A673 (cell line): ENCODE results near the gene ADRA1B. TPM values are rescaled to one million over a fixed set of nuclear protein-coding genes. Genes with fewer than 3 reads are reported as not detected.

Experiments
- BruUV-seq: library from RNA; stranded (reverse); fragments of 400-500 nt; replicated peaks from 2 replicates; lab custom pipeline; 2021; lab: Mats Ljungman, UMichigan
- CTCF ChIA-PET: fragments of 300-600 bp; sonication (Branson Sonifier 250); formaldehyde crosslinking; loops from one replicate; lab custom pipeline; 2022; ENCODE audit warnings: antibody characterized with exemption; lab: Charles Lee
- POLR2A ChIA-PET: fragments of 300-600 bp; sonication (Branson Sonifier 250); formaldehyde crosslinking; loops from one replicate; lab custom pipeline; 2022; ENCODE audit warnings: antibody characterized with exemption; ENCODE audit not compliant: low non-redundant PET; lab: Charles Lee
- DNase-seq: peaks from one replicate; pipeline ENCODE4 v3.0.0-alpha.2; 2015; ENCODE audit warnings: low spot score
- H3K27ac ChIP-seq: fragments of 200-600 bp; sonication (generic); 2 replicates; pipeline ENCODE4 v1.5.1; 2016; ENCODE audit warnings: mixed run types, low read depth, mild to moderate bottlenecking, mixed read lengths, antibody characterized with exemption, low read length; ENCODE audit not compliant: poor library complexity, severe bottlenecking
- H3K27me3 ChIP-seq: fragments of 200-600 bp; sonication (generic); replicated peaks from 2 replicates; pipeline ENCODE4 v1.6.1; 2017; ENCODE audit warnings: mixed run types, low read depth, mild to moderate bottlenecking, mixed read lengths, antibody characterized with exemption, low read length; ENCODE audit not compliant: insufficient read depth, poor library complexity
- H3K36me3 ChIP-seq: fragments of 200-600 bp; sonication (generic); 2 replicates; pipeline ENCODE4 v1.6.1; 2016; ENCODE audit warnings: mixed run types, mild to moderate bottlenecking, mixed read lengths, antibody characterized with exemption, low read length; ENCODE audit not compliant: insufficient read depth, poor library complexity, severe bottlenecking
- H3K4me1 ChIP-seq: fragments of 200-600 bp; sonication (generic); 2 replicates; pipeline ENCODE4 v1.6.1; 2017; ENCODE audit warnings: mixed run types, mild to moderate bottlenecking, mixed read lengths, antibody characterized with exemption, low read length; ENCODE audit not compliant: insufficient read depth, poor library complexity, severe bottlenecking
- H3K4me3 ChIP-seq: fragments of 200-600 bp; sonication (generic); 2 replicates; pipeline ENCODE4 v1.5.1; 2016; ENCODE audit warnings: low read depth, mixed run types, mild to moderate bottlenecking, mixed read lengths, low read length; ENCODE audit not compliant: poor library complexity, severe bottlenecking
- H3K9me3 ChIP-seq: fragments of 200-600 bp; sonication (generic); 2 replicates; pipeline ENCODE4 v1.6.1; 2016; ENCODE audit warnings: mixed run types, low read depth, mild to moderate bottlenecking, mixed read lengths, antibody characterized with exemption, low read length; ENCODE audit not compliant: poor library complexity, severe bottlenecking
- EZH2 ChIP-seq: fragments of 200-600 bp; sonication (generic); IDR thresholded peaks from 2 replicates; pipeline ENCODE4 v1.6.1; 2017; ENCODE audit warnings: borderline replicate concordance, low read depth, mild to moderate bottlenecking, mixed read lengths, antibody characterized with exemption, low read length; ENCODE audit not compliant: poor library complexity, severe bottlenecking
- intact Hi-C: fragments of 100-400 bp; cut with micrococcal nuclease; formaldehyde crosslinking; loops from one replicate; pipeline ENCODE4 v1.10.0; 2022; ENCODE audit not compliant: unreplicated experiment
- total RNA-seq: library from RNA; stranded (reverse); gene quantifications from 2 replicates; pipeline ENCODE4 v1.2.3, GENCODE V29; 2021
- TF ChIP-seq, protein P1 (sequence below): fragments of 300-800, 200-600 bp; sonication (generic); conservative IDR thresholded peaks from 2 replicates; pipeline ENCODE4 v1.5.1; 2017; ENCODE audit warnings: low read depth, mild to moderate bottlenecking, antibody characterized with exemption, low read length, moderate library complexity, mixed read lengths

The ADRA1B gene
- total RNA-seq, 1 experiment from 2014 or later: not detected

DNA sequence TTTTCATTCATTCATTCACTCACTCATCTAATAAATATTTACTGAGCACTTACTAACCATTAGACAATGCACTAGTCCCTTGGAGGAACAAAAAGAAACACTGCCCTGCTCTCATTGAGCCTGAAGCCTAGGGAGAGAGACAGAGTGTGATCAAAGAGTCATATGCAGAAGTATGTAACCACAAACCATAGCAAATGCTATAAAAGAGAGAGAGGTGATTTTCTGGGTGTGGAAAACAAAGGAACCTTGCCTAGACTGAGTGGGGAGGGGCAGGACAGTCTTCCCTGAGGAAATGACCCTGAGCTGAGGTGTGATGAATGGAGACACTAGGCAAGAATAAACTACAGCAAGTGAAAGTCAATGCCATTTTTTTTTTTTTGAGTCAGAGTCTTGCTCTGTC lies 10.8 kb upstream of the ADRA1B start:
- DNase-seq: no peak
- no TSS peak for BruUV-seq
- Histone ChIP-seq H3K36me3 (no peaks in the 10 kb centered on the region), H3K9me3 (no peaks in the 10 kb centered on the region), H3K4me3 (no peak overlapping the region), H3K4me1 (no peaks in the 10 kb centered on the region), H3K27ac (no peak overlapping the region), H3K27me3 (peaks cover 3% of the 10 kb centered on the region)
- no peak for TF ChIP-seq EZH2
- TF ChIP-seq, protein P1, sequence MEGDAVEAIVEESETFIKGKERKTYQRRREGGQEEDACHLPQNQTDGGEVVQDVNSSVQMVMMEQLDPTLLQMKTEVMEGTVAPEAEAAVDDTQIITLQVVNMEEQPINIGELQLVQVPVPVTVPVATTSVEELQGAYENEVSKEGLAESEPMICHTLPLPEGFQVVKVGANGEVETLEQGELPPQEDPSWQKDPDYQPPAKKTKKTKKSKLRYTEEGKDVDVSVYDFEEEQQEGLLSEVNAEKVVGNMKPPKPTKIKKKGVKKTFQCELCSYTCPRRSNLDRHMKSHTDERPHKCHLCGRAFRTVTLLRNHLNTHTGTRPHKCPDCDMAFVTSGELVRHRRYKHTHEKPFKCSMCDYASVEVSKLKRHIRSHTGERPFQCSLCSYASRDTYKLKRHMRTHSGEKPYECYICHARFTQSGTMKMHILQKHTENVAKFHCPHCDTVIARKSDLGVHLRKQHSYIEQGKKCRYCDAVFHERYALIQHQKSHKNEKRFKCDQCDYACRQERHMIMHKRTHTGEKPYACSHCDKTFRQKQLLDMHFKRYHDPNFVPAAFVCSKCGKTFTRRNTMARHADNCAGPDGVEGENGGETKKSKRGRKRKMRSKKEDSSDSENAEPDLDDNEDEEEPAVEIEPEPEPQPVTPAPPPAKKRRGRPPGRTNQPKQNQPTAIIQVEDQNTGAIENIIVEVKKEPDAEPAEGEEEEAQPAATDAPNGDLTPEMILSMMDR: no peak
- CTCF ChIA-PET: no interaction called here
- intact Hi-C loops: no loop called here
- POLR2A ChIA-PET: no interaction called here

DNA sequence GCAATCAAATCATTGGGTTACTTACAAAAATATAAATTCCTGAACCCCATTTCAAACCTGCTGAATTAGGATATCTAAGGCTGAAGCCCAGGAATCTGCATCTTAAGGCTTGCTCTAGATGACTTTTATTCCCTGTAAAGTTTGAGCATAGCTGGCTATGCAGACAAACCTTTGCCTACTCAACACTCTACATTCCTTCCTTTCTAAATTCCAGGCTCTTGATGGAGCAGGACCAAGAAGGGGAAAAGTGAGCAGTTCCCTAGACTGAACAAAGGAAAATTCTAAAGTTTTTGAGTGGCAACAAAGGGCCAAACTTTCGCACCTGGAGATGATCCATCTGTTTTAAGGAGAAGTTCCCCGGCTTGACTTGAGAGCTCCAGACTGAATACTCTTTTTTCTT lies 9.8 kb upstream of the ADRA1B start:
- intact Hi-C loops: no loop called here
- CTCF ChIA-PET: no interaction called here
- no peak for DNase-seq
- H3K36me3 ChIP-seq: no peaks in the 10 kb centered on the region
- H3K27ac ChIP-seq: no peak overlapping the region
- no peak for TF ChIP-seq EZH2
- TF ChIP-seq, protein P1: no peak
- POLR2A ChIA-PET: no interaction called here
- BruUV-seq: no TSS peak
- H3K4me1 ChIP-seq: no peaks in the 10 kb centered on the region
- no peak overlapping the region for H3K4me3 ChIP-seq
- no peaks in the 10 kb centered on the region for H3K9me3 ChIP-seq
- peaks cover 3% of the 10 kb centered on the region for H3K27me3 ChIP-seq

DNA sequence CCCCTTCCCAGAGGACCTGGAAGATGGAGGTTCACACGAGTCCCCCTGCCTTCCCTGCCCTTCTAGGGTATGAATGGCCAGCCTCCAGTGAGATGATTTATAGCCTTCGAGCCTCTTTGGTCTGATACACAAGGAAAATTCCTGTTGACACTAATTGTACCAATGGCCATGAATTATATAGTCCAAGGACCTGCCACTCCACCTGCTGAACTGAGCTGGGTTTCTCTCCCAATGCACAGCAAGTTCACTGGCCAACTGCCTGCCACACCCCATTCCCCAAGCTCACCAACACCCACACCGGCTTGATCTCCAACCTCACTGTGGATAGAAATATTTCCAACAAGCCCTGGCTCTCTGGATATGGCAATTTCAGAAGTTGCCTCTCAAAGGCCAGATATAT lies 9.3 kb upstream of the ADRA1B start:
- no peaks in the 10 kb centered on the region for H3K9me3 ChIP-seq
- no peaks in the 10 kb centered on the region for H3K36me3 ChIP-seq
- H3K27me3 ChIP-seq: peaks cover 3% of the 10 kb centered on the region
- POLR2A ChIA-PET: no interaction called here
- no peak overlapping the region for H3K27ac ChIP-seq
- DNase-seq: no peak
- CTCF ChIA-PET: no interaction called here
- TF ChIP-seq, protein P1: no peak
- no peak for TF ChIP-seq EZH2
- H3K4me3 ChIP-seq: no peak overlapping the region
- no TSS peak for BruUV-seq
- intact Hi-C loops: no loop called here
- H3K4me1 ChIP-seq: no peaks in the 10 kb centered on the region
